Measurements from ENCODE around the gene ZNF70. TPM values are rescaled to one million over a fixed set of nuclear protein-coding genes. Genes with fewer than 3 reads are reported as not detected.
"Not testable (repeated sequence)": the region's sequence is repeated elsewhere in the genome, so short reads cannot be mapped to it uniquely, and the experiment has no call there.

Gene ZNF70
- total RNA-seq, 2 donors from 2014 or later: 2.8 to 3.5 TPM

DNA sequence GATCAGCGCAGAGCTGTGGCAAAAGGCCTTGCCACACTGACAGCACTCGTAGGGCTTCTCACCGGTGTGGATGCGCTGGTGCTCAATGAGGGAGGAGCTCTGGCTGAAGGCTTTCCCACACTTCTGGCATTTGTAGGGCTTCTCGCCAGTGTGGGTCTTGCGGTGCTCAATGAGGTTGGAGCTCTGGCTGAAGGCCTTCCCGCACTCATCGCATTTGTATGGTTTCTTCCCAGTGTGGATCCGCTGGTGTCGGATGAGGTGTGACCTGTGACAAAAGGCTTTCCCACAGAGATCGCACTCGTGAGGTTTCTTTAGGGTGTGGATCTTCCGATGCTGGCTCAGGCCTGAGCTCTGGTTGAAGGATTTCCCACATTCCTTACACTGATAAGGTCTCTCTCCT lies 6.9 kb downstream of the ZNF70 start:
- no peak overlapping the region for H3K9ac ChIP-seq (ENCODE audit: low read depth in 2 of 2, low read length in 2 of 2)
- intact Hi-C loops (cut with DNase I): no loop called here
- no peaks in the 10 kb centered on the region for H3K9me3 ChIP-seq
- TF ChIP-seq, protein P1, sequence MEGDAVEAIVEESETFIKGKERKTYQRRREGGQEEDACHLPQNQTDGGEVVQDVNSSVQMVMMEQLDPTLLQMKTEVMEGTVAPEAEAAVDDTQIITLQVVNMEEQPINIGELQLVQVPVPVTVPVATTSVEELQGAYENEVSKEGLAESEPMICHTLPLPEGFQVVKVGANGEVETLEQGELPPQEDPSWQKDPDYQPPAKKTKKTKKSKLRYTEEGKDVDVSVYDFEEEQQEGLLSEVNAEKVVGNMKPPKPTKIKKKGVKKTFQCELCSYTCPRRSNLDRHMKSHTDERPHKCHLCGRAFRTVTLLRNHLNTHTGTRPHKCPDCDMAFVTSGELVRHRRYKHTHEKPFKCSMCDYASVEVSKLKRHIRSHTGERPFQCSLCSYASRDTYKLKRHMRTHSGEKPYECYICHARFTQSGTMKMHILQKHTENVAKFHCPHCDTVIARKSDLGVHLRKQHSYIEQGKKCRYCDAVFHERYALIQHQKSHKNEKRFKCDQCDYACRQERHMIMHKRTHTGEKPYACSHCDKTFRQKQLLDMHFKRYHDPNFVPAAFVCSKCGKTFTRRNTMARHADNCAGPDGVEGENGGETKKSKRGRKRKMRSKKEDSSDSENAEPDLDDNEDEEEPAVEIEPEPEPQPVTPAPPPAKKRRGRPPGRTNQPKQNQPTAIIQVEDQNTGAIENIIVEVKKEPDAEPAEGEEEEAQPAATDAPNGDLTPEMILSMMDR (IDR thresholded peaks at IDR 0.05): no peak
- H3K4me3 ChIP-seq: no peak overlapping the region
- H3K27ac ChIP-seq: no peak overlapping the region
- no peaks in the 10 kb centered on the region for H3K36me3 ChIP-seq
- no peaks in the 10 kb centered on the region for H3K4me1 ChIP-seq
- H3K27me3 ChIP-seq: no peaks in the 10 kb centered on the region
- DNase-seq: no peak

DNA sequence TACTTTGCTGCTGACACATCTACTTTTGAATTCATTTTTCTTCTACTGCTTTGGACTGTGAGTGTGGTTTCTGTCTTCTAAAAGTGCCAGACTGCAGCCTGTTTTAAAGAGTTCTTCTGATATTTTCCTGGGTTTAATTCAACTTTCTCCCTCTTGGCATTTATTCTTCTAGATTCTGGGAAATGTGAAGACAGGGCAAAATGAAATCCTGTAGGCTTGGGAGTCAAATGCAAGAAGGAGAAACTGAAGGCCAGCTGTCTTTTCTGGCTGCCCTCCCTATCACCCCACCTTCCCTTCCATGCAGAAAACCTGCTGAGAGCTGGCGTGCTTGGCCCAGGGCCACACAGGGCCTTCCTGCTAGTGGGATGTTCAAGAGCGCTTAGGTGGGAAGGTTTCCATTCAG lies 7.6 kb downstream of the ZNF70 start:
- no peak for DNase-seq
- TF ChIP-seq, protein P1 (IDR thresholded peaks at IDR 0.05): no peak
- intact Hi-C loops (cut with DNase I): no loop called here
- no peak overlapping the region for H3K27ac ChIP-seq
- H3K9me3 ChIP-seq: no peaks in the 10 kb centered on the region
- no peaks in the 10 kb centered on the region for H3K36me3 ChIP-seq
- H3K4me3 ChIP-seq: no peak overlapping the region
- no peaks in the 10 kb centered on the region for H3K4me1 ChIP-seq
- H3K27me3 ChIP-seq: no peaks in the 10 kb centered on the region
- no peak overlapping the region for H3K9ac ChIP-seq (ENCODE audit: low read depth in 2 of 2, low read length in 2 of 2)

DNA sequence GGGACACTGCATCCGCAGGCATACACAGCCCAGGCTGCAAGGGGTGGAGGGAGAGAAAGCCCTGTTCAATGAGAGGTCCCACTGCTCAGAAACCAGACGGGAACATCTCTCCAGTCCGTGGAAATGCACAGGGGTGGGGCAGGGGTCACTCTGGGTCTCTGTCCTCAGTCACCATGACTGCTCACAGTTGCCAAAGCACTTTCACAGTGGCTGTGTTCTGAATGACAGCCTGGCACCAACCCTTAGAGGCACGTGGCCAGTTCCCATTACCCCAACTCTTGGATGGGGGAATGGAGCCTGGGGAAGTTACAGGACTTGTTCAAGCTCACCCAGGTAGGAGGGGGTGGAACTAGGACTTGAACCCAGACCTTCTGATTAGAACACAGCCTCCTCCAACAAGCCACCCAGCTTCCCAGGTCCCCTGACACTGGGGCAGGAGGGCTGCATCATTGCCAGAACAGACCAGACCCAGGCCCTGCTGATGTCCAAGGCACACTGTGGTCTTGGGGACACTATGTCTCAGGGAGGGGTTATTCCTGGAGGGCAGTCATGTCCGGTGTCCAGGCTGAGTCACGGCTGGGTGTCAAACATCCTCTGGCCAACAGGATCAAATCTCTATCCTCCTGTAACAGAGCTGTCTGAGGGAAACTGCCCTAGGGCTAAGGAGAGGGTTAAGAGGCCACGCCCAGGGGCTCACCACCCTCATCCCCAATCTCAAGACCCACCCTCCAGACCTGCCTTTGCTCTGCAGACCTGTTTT lies 8.2 kb downstream of the ZNF70 start:
- Histone ChIP-seq H3K4me3 (no peak overlapping the region), H3K9ac (ENCODE audit: low read depth in 2 of 2, low read length in 2 of 2) (no peak overlapping the region), H3K4me1 (no peaks in the 10 kb centered on the region), H3K9me3 (no peaks in the 10 kb centered on the region), H3K27me3 (no peaks in the 10 kb centered on the region), H3K36me3 (no peaks in the 10 kb centered on the region), H3K27ac (no peak overlapping the region)
- intact Hi-C loops (cut with DNase I): no loop called here
- no peak for DNase-seq
- TF ChIP-seq, protein P1 (IDR thresholded peaks at IDR 0.05): no peak

DNA sequence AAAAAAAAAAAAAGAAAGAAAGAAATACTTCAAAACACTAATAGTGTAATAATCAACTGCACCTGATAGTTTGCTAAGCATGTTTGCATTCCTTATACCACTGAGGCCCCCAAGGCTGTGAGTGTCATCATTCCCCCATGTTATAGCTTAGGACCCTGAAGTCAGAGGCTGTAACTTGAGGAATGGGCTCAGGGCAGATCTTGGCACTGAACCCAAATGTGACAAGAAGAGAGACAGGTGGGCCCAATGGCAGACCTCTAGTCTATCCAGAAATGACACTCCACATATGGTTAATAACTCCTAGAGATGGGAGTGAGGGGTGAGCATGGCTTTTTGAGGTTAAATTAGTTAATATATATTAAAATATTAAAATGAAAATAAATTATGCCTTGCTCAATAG lies 13.2 kb downstream of the ZNF70 start:
- Histone ChIP-seq H3K36me3 (no peaks in the 10 kb centered on the region), H3K9me3 (no peaks in the 10 kb centered on the region), H3K9ac (ENCODE audit: low read depth in 2 of 2, low read length in 2 of 2) (no peak overlapping the region), H3K4me3 (no peak overlapping the region), H3K4me1 (no peaks in the 10 kb centered on the region), H3K27me3 (no peaks in the 10 kb centered on the region), H3K27ac (no peak overlapping the region)
- no peak for DNase-seq
- intact Hi-C loops (cut with DNase I): no loop called here
- TF ChIP-seq, protein P1 (IDR thresholded peaks at IDR 0.05): no peak

DNA sequence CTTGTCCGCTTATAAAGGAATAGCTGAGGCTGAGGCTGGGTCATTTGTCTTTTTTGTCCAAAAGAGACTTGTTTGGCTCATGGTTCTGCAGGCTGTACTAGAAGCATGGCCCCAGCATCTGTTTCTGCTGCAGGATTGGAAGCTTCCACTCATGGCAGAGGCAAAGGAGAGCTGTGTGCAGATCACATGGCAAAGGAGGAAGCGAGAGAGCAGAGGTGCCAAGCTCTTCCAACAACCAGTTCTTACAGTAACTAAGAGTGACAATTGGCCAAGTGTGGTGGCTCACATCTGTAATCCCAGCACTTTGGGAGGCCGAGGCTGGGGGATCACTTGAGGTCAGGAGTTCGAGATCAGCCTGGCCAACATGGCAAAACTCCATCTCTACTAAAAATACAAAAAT lies 22.8 kb downstream of the ZNF70 start:
- H3K4me1 ChIP-seq; H3K9me3 ChIP-seq; H3K36me3 ChIP-seq; H3K27ac ChIP-seq; intact Hi-C loops (cut with DNase I); DNase-seq; H3K9ac ChIP-seq (ENCODE audit: low read depth in 2 of 2, low read length in 2 of 2); H3K4me3 ChIP-seq; H3K27me3 ChIP-seq: not testable (repeated sequence)

DNA sequence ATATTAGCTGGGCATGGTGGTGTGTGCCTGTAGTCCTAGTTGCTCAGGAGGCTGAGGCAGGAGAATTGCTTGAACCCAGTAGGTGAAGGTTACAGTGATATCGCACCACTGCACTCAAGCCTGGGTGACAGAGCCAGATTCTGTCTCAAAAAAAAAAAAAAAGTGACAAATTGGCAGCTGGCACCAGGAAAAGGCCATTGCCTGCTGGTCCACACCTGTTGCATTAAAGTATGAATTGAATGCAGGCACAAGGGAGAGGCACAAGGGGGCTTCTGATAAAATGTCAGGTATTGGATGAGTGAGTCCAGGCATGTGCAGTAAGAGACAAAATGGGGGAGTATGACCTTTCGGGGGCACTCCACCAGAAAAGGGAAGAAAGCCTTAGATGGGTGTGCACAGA lies 28.2 kb downstream of the ZNF70 start:
- TF ChIP-seq, protein P1 (IDR thresholded peaks at IDR 0.05): no peak
- Histone ChIP-seq H3K9me3 (no peaks in the 10 kb centered on the region), H3K4me3 (no peak overlapping the region), H3K4me1 (no peaks in the 10 kb centered on the region), H3K9ac (ENCODE audit: low read depth in 2 of 2, low read length in 2 of 2) (no peak overlapping the region), H3K27me3 (no peaks in the 10 kb centered on the region), H3K36me3 (no peaks in the 10 kb centered on the region), H3K27ac (no peak overlapping the region)
- intact Hi-C loops (cut with DNase I): no loop called here
- DNase-seq: no peak

Data from colonic mucosa (tissue), 4 donors.